ENCODE data around the gene P2RY13.

DNA sequence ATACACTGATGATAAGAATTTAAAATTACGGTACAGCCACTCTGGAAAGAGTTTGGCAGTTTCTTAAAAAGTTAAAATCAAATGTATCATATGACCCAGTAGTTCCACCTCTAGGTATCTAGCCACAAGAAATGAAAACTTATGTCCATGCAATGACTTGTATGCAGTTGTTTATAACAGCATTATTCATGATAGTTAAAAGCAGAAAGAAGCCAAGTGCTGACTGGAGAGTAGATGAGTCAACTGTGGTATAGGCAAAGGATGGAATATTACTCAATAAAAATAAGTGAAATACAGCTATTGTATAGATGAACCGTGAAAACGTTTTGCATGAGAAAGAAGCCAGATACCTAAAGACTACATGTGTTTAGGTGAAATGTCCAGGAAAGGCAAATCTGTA lies 27.6 kb downstream of the P2RY13 start:
- TF ChIP-seq POLR2A (IDR thresholded peaks at IDR 0.05; ENCODE audit: low read length) (no peak), GATA1 (IDR thresholded peaks at IDR 0.05; ENCODE audit: low read depth, low read length) (no peak)

Measured in erythroblast (primary cell).